Stimulated activated naive CD8-positive, alpha-beta T cell treated with anti-CD3 and anti-CD28 coated beads, Interleukin-15, amount 100 ng/mL, for 72 hours (primary cell): ENCODE results near the gene CD44.
A peak's percentile ranks its signal among the peaks of the same experiment; 100 is the strongest.

Experiments
- ATAC-seq: fragments of 150-1000 bp; cut with Tn5 transposase; 2 replicates; pipeline ENCODE4 v1.10.0; 2021; ENCODE audit warnings: mild to moderate bottlenecking, moderate library complexity
- DNase-seq, 2 donors: peaks; one replicate each; pipeline ENCODE4 v3.0.0; 2021 to 2022
- H3K27ac Mint-ChIP-seq, 2 donors: one replicate each; pipeline ENCODE4 v1.8.0; 2022; ENCODE audit warnings: mild to moderate bottlenecking in 2 of 2, mixed read lengths in 2 of 2, moderate library complexity in 2 of 2
- H3K27me3 Mint-ChIP-seq: one replicate; pipeline ENCODE4 v1.8.0; 2022; ENCODE audit warnings: mixed read lengths
- H3K4me1 Mint-ChIP-seq: one replicate; pipeline ENCODE4 v1.8.0; 2022; ENCODE audit warnings: mild to moderate bottlenecking, mixed read lengths
- H3K4me3 Mint-ChIP-seq, 2 donors: one replicate each; pipeline ENCODE4 v1.8.0; 2022; ENCODE audit warnings: mild to moderate bottlenecking in 2 of 2, mixed read lengths in 2 of 2, moderate library complexity in 1 of 2
- H3K9me3 Mint-ChIP-seq, 2 donors: one replicate each; pipeline ENCODE4 v1.8.0; 2022; ENCODE audit warnings: mixed read lengths in 2 of 2

The CD44 gene

DNA sequence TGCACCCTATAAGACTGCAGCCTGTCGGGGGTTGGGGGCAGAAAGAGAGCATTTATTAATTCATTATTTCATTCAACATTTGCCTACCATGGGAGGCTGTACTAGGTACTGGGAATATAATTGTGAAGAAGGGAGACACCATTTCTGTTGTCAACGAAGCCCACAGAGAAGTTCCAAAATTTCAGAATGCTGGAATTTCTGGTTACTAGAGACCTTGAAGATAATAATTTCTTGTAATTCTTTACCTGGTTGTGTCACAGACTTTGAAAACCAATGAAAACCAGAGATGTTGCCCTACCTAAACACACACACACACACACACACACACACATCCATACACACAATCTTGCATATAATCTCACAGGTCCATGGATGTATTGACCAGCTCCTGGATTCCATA is 30.1 kb downstream of the CD44 start:
- Mint-ChIP-seq H3K27me3 (no peaks in the 10 kb centered on the region), H3K4me3 (no peak overlapping the region), H3K9me3 (no peaks in the 10 kb centered on the region), H3K4me1 (peaks cover 100% of the 10 kb centered on the region), H3K27ac (peak overlapping the region in 1 of 2 donors; percentile 53)
- DNase-seq (no peak), ATAC-seq (no peak)

DNA sequence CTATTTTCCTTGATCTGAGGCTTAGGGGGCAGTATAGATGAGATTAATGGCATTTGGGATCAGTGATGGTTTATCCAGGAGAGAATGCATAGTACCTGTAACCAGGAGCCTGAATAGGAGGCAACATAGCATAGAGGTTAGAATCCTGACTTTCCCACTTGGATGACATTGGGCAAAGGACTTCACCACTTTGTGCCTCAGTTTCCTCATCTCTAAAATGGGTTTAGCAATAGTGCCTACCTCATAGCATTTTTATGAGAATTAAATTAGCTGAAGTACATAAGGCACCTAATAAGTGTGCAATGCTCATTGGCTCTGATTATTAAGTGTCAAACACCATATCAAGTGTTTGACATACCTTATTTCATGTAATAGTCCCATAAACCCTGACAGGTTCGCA is 30.8 kb downstream of the CD44 start:
- H3K4me1 Mint-ChIP-seq = peaks cover 100% of the 10 kb centered on the region
- H3K27me3 Mint-ChIP-seq = no peaks in the 10 kb centered on the region
- H3K27ac Mint-ChIP-seq = no peak overlapping the region
- no peak for ATAC-seq
- H3K4me3 Mint-ChIP-seq = no peak overlapping the region
- DNase-seq = no peak
- no peaks in the 10 kb centered on the region for H3K9me3 Mint-ChIP-seq

DNA sequence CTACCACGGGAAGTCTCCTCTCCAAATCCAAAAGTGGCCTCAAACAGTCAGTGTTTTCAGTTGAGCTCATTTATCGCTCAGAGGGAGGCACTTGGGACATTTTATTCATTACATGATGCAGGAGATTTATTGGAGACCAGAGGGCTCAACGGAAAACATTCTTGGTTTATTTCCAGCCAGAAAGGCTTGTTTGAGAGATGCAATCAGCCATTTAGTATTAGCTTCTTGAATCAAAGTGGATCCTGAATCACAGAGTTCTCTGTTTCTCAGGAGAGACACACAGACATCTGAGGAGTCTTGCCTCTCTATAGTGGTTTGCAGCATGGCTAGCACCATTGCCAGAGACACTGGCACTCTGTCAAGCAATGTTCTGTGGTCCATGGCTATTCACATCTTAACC is 31.5 kb downstream of the CD44 start:
- H3K9me3 Mint-ChIP-seq = no peaks in the 10 kb centered on the region
- H3K4me1 Mint-ChIP-seq = peaks cover 100% of the 10 kb centered on the region
- no peak overlapping the region for H3K27ac Mint-ChIP-seq
- DNase-seq (no peak), ATAC-seq (no peak)
- H3K27me3 Mint-ChIP-seq = no peaks in the 10 kb centered on the region
- H3K4me3 Mint-ChIP-seq = no peak overlapping the region

DNA sequence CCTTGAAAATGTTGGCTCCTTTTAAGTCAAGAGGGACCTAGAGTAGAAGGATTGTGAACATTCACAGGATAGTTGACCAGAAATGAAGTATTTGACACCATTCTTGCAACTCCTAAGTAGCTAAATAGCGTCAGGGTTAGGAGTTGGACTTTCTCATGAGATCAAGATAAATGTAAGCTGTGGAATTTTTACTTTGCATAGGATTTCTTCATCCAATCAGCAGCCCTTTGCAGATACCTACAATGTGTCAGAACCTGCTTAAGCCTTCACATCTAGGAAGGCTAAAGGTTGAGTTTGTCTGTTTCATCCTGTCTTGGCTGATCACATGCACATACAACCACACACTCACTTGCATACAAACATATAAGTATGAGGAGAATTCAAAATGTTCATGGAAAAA is 32.3 kb downstream of the CD44 start:
- Mint-ChIP-seq H3K4me1 (peaks cover 97% of the 10 kb centered on the region), H3K27ac (no peak overlapping the region), H3K9me3 (no peaks in the 10 kb centered on the region), H3K4me3 (no peak overlapping the region), H3K27me3 (no peaks in the 10 kb centered on the region)
- DNase-seq = no peak
- ATAC-seq = no peak

DNA sequence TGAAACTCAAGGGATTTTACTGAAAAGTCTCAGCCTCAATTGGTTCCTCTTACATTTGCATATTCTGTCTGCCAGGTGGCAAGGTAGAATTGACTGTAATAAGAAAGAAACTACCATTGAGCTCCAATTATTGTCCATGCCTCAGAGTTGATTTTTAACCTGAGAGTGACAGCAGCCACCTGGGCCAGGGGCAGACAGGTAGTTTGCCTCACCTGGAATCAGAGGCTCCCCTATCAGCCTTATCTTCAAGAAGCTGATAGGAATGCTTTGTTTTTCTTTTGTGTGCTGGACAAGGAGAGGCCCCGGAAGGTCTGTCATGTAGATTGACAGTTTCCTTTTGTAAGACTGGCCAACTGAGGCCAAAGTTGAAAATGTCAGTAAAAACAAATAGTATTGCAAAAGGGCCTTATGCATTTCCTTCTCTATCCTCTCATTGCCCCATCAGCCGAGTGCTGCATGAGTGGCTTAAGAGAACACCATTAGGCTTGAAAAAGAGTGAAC is 34.1 kb downstream of the CD44 start:
- no peak for DNase-seq
- Mint-ChIP-seq H3K4me3 (peak overlapping the region; percentile 58 to 66), H3K9me3 (no peaks in the 10 kb centered on the region), H3K27me3 (no peaks in the 10 kb centered on the region), H3K4me1 (peaks cover 97% of the 10 kb centered on the region), H3K27ac (peak overlapping the region; percentile 72 to 94)
- no peak for ATAC-seq

DNA sequence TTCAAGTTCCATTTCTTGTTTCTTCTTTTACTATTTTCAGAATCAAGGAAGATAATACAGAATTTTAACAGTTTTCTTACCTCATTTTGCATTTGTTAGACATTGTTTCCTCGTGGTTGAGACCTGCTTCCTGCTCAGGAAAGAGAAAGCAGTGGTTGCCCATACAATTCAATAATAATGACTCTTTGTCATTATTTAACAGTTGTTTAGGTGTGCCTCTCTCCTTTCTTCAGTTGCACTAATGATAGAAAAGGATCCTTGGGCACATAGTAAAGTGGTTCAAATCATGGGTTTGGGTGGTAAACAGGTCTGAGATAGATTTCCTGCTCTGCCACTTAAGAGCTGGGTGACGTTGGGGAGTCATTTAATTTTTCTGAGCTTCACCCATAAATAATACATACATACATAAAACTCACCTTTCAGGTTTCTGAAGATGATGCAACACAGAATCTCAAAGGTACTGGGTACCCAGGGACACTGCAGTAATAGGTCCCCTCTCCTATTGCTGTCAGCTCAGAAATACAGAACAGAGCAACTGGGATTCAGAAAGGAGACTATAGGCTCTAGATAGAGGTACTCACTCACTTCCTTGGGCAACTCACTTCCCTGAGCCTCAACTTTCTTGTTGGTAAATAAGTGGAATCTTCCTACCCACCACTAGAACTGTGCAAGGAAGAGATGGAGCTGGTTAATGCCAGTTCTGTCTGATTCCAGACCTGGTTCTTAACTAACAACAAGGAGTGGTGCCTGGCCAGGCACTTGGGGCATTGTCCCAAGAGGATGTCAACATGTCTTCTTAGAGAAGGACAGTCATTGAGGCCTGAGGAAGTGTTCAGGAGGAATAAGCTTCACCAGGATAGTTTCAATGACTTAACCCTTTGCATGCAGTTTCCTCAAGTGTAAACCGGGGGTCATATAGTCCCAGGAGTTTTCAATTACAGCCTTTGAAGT is 34.9 kb downstream of the CD44 start:
- H3K9me3 Mint-ChIP-seq = no peaks in the 10 kb centered on the region
- H3K4me3 Mint-ChIP-seq = peak overlapping the region; percentile 2 to 49
- ATAC-seq (no peak), DNase-seq (no peak)
- H3K27me3 Mint-ChIP-seq = no peaks in the 10 kb centered on the region
- H3K4me1 Mint-ChIP-seq = peaks cover 97% of the 10 kb centered on the region
- peak overlapping the region; percentile 72 to 94 for H3K27ac Mint-ChIP-seq

DNA sequence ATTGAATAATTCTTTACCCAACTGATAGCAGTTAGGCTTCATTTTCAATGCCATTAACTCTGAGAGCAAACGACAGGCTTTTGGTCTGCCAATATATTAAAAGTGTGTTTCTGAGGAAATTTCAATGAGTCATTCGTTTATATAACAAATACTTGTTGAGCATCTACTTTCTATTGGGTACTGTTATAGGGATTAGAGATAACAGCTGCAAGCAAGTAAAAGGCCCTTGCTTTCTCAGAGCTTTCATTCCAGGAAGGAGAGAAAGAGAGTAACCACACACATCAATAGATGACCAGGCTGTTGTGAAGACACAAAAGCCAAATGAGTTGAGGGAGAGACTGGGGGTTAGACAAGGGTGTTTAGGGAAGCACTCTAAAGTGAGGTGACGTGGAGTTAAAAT is 35.7 kb downstream of the CD44 start:
- ATAC-seq = peak; percentile 39
- no peaks in the 10 kb centered on the region for H3K9me3 Mint-ChIP-seq
- H3K27me3 Mint-ChIP-seq = no peaks in the 10 kb centered on the region
- peaks cover 97% of the 10 kb centered on the region for H3K4me1 Mint-ChIP-seq
- H3K27ac Mint-ChIP-seq = peak overlapping the region; percentile 72 to 94
- no peak for DNase-seq
- H3K4me3 Mint-ChIP-seq = peak overlapping the region; percentile 2 to 49

DNA sequence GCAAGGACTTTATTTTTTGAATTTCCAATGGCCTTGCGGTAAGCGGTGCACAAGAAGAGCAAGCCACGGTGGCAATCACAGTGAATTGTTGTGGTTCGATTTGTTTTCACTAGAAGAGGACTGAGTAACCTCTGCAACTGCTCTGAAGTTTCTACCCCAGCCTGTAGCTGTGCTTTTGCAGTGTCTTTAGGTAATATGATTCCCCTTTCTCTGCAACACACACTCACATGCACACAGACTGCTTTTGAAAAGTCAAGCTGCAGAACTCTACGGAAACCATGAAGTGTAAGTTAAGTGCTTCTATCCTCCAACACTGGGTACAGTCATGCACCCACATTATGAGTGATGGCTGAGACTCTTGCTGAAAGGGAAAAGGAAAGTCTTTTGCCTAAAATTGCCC is 38.4 kb downstream of the CD44 start:
- DNase-seq (peak; percentile 36 to 69), ATAC-seq (peak; percentile 92)
- Mint-ChIP-seq H3K4me3 (peak overlapping the region in 1 of 2 donors; percentile 45), H3K4me1 (peaks cover 94% of the 10 kb centered on the region), H3K27ac (peak overlapping the region in 1 of 2 donors; percentile 18), H3K9me3 (no peaks in the 10 kb centered on the region), H3K27me3 (no peaks in the 10 kb centered on the region)

DNA sequence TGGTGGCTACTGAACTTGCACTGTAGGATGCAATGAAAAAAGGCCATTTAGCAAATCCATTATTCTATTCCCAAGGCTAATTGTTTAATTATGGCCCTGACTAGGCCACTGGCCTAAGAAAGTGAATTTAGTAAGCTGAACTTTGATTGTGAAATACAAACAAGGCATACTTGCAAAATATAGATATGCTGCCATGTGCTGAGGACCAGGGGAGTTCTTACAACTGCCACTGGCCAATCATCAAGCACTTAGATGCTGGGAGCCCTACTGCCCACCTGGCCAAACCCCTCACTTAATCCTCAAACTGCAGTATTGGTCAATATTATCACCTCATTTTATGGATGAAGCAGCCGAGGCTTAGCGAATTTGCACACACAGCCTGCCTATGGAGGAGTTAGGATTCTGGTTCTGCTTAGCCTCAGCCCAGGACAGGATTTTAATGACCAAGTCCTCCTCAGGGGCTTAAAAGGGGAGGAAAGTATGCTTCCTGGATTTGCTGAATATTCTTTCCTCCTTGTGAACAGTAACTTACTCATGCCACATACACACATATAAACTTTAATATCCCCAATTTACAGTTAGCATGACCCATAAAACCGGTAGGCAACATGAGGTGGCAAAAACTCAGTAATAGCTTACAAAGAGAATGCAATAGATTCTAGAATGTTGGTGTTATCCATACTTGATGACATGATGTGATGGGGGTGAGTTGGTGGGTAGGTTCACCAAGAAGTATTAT is 39.3 kb downstream of the CD44 start:
- H3K4me3 Mint-ChIP-seq = peak overlapping the region in 1 of 2 donors; percentile 7
- ATAC-seq (no peak), DNase-seq (no peak)
- H3K27ac Mint-ChIP-seq = no peak overlapping the region
- peaks cover 94% of the 10 kb centered on the region for H3K4me1 Mint-ChIP-seq
- no peaks in the 10 kb centered on the region for H3K9me3 Mint-ChIP-seq
- H3K27me3 Mint-ChIP-seq = no peaks in the 10 kb centered on the region

DNA sequence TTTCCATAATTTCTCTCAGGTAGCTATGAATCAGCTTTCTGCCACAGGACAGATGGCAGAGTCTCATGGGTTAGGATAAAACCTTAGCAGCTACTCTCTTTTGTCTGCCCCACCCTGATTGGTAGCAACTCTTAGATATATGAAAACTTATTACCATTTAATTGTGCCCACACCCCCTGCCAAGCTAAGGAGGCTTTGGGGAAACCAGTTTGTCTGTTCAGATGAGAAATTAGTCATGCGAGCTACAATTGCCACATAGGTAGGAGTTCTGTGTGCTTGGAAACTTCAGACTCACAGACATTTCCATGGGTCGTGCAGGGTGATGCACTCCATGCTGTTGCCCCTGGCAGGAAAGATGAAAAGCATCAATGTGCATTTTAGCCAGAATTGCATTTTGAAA is 39.9 kb downstream of the CD44 start:
- no peak for DNase-seq
- ATAC-seq = peak; percentile 34

DNA sequence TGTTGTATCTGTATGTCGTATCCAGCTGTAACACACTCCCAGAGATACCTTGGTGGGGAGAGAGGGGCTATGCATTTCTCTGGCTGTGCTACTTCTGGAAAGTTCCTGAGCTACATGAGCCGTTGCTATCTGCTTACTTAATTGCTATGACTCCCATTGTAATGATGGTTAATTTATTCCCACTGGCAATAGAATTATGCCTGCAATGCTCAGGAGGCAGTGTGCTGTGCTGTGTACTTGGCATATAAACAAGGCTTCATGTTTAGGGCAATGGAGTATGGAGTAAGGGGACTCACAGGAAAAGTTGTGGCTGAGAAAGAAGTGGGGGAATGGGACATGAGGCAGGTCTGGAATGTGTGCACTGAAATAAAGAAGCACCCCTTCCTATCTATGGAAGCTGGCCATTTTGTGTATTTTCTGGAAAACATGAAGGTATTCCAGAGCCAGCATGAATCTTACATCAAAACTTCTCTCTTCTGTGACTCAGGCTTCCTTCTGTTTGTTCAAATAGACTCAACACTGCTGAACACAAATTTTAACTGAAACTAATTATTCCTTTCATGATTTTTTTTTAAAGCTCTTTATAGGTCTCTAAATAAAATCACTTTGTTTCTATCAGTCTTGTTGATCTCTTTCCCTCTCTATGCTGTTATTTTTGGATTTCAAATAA is 40.6 kb downstream of the CD44 start:
- ATAC-seq = no peak
- H3K4me1 Mint-ChIP-seq = peaks cover 90% of the 10 kb centered on the region
- peak overlapping the region in 1 of 2 donors; percentile 11 for H3K4me3 Mint-ChIP-seq
- H3K27me3 Mint-ChIP-seq = no peaks in the 10 kb centered on the region
- no peaks in the 10 kb centered on the region for H3K9me3 Mint-ChIP-seq
- no peak for DNase-seq
- peak overlapping the region in 1 of 2 donors; percentile 55 for H3K27ac Mint-ChIP-seq

More for the DNA sequence above, 39.9 kb downstream of the CD44 start:
- no peaks in the 10 kb centered on the region for H3K9me3 Mint-ChIP-seq
- no peaks in the 10 kb centered on the region for H3K27me3 Mint-ChIP-seq
- peak overlapping the region in 1 of 2 donors; percentile 11 for H3K4me3 Mint-ChIP-seq
- H3K4me1 Mint-ChIP-seq = peaks cover 94% of the 10 kb centered on the region
- no peak overlapping the region for H3K27ac Mint-ChIP-seq

DNA sequence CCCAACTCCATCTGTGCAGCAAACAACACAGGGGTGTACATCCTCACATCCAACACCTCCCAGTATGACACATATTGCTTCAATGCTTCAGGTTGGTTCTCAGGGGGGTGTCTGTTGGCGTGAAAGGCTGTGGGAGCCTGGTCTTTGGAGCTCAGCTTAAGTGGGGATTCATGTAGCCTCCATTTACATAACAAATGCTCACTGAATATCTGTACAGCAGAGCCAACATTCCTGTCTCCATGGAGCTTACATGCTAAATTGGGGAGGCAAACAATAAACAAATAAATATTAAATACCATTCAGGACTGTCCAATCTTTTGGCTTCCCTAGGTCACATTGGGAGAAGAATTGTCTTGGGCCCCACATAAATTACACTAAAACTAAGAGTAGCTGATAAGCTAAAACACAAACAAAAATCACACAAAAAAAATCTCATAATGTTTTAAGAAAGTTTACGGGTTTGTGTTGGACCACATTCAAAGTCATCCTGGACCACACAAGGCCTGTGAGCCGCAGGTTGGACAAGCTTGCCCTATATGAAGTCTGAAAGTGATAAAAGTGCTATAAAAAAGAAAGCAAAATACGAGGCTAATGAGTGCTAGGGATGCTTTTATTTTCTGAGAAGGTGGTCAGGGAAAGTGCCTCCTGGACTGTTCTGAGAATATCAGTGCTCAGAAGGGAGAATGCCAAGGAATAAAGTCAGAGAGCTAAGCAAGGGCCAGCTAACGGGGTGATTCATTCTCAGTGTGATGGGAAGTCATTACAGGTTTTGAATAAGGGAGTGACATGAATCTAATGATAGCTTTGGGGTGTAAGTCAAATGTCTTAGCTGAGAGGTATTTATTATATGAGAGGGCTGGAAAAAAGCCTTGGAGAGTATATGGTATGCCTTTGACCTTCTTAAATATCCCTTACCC is 41.6 kb downstream of the CD44 start:
- ATAC-seq = no peak
- DNase-seq = no peak
- Mint-ChIP-seq H3K27ac (peak overlapping the region; percentile 9 to 90), H3K4me1 (peaks cover 90% of the 10 kb centered on the region), H3K9me3 (no peaks in the 10 kb centered on the region), H3K4me3 (peak overlapping the region in 1 of 2 donors; percentile 25), H3K27me3 (no peaks in the 10 kb centered on the region)

DNA sequence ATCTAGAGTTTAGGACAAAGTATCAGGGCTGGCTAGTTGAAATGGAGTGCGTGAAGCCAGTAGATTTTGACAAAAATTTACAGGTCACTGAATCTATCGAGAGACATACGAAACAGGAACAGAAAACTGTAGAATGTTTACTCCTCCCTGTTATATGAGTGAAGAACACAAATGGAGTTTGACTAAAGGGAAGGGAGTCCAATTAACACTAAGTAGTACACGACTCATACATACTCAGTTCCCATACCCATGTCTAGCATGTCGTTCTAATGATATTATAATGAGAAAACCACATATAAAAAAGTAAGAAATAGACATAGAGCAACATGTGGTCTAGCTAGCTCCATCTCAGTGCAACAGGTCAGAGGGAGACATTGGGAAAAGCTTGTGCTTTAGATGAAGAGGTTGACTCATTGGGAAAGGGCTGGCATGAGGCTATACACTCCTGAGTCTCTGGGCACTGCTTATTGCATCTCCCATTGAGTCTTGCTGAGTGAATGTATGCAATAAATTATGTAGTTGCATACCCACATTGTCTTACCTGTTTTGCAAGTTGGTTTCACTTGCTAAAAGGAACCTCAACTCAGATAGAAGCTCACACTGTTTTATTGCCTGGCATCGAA is 43.5 kb downstream of the CD44 start:
- no peaks in the 10 kb centered on the region for H3K27me3 Mint-ChIP-seq
- H3K4me1 Mint-ChIP-seq = peaks cover 84% of the 10 kb centered on the region
- ATAC-seq (peak; percentile 63), DNase-seq (no peak)
- H3K4me3 Mint-ChIP-seq = peak overlapping the region; percentile 8 to 52
- H3K9me3 Mint-ChIP-seq = no peaks in the 10 kb centered on the region
- H3K27ac Mint-ChIP-seq = peak overlapping the region; percentile 86 to 90

DNA sequence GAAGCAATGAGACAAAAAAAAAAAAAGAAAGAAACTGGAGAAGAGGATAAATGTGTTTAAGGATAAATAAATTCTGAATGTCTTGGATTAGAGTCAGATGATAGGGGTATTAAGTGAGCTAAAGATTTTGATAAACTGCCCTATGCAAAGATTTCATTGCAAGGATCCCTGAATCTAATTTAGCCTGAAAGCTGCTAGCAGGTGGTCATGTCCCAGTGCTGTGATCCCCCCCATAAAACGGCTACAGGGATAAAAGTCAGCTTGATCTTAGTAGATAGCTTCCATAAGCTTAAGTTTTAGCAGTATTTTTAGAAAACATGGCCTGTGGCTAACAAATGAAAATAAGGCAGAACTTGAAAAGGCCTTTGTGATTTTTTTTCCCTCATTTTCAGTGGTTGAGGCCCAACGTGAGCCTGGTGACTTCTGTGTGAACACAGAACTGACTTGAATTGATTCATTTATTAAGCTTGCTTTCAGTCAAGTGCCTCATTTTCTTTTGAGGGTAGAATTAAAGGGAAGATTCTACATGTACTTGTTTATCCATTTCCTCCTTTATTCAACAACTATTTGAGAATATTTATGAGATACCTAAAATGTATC is 44.5 kb downstream of the CD44 start:
- Mint-ChIP-seq H3K4me1 (peaks cover 81% of the 10 kb centered on the region), H3K9me3 (no peaks in the 10 kb centered on the region), H3K27ac (peak overlapping the region; percentile 52 to 86), H3K4me3 (no peak overlapping the region), H3K27me3 (no peaks in the 10 kb centered on the region)
- DNase-seq = no peak
- ATAC-seq = no peak
